ENCODE results near the gene ACTL10.

ACTL10 gene

DNA sequence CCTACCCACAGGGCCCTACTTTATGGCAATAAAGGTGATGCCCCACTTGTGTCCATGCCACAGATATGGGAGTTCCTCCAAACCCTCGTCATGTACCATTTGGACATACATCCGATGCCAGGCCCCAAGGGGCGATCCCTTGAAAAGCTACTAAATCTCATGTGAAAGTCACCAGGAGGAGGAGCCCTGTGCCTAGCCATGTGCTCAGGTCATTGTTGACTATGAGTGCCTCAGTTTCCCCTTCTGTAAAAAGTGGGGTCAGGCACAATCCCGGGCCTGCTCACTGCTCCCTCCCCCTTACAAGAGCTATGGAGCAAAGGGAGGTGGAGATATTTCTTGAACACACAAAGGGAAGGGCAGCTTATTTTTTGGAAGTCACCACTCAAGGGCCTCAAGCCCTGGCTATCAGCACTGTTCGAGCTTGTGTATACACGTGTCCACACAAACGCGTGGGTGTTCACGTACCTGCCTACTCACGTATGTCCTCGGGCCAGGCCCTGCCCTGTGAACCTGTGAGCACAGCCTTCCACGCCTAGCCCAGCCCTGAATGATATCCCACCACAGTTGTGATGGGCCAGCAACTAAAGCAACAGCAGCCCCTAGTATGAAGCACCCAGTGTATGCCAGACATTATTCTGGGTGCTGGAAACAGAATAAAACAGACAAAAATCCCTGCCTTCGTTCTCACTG, 1.9 kb downstream of the ACTL10 start:
- H3K27me3 ChIP-seq (ENCODE audit: insufficient read depth, low read length): peaks cover 19% of the 10 kb centered on the region
- H3K9me3 ChIP-seq (ENCODE audit: insufficient read depth, low read depth, low read length): no peaks in the 10 kb centered on the region
- no peak overlapping the region for H3K9ac ChIP-seq (ENCODE audit: low read depth, low read length)
- H3K27ac ChIP-seq (ENCODE audit: low read length): no peak overlapping the region
- H3K4me1 ChIP-seq (ENCODE audit: insufficient read depth, low read length): peaks cover 19% of the 10 kb centered on the region; the same call in 1 of the 2 replicates
- H3K36me3 ChIP-seq (ENCODE audit: insufficient read depth, low read depth, low read length): peaks cover 19% of the 10 kb centered on the region
- H3K4me3 ChIP-seq (ENCODE audit: low read length): no peak overlapping the region

DNA sequence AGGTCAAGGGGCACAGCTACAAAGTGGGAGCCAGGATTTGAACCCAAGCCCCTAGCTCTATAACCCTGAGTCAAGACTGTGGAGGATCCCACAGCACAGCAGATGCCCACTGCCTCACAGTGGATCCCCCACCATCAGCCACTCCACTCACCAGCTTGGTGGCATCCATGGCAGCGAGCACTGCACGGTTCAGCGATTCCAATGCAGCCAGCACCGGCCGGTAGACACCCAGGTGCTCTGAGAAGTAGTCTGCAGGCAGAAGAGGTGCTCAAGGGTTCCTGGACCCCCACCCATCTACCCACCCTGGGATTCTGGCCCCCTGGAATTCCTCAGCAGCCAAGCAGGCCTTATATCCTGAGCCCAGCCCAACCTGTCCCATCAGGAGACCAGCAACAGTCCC, 2.5 kb downstream of the ACTL10 start:
- Histone ChIP-seq H3K36me3 (ENCODE audit: insufficient read depth, low read depth, low read length) (peaks cover 19% of the 10 kb centered on the region), H3K27ac (ENCODE audit: low read length) (no peak overlapping the region), H3K9me3 (ENCODE audit: insufficient read depth, low read depth, low read length) (no peaks in the 10 kb centered on the region), H3K4me1 (ENCODE audit: insufficient read depth, low read length) (peaks cover 17% of the 10 kb centered on the region; the same call in 1 of the 2 replicates), H3K9ac (ENCODE audit: low read depth, low read length) (no peak overlapping the region), H3K4me3 (ENCODE audit: low read length) (no peak overlapping the region), H3K27me3 (ENCODE audit: insufficient read depth, low read length) (peaks cover 17% of the 10 kb centered on the region)

DNA sequence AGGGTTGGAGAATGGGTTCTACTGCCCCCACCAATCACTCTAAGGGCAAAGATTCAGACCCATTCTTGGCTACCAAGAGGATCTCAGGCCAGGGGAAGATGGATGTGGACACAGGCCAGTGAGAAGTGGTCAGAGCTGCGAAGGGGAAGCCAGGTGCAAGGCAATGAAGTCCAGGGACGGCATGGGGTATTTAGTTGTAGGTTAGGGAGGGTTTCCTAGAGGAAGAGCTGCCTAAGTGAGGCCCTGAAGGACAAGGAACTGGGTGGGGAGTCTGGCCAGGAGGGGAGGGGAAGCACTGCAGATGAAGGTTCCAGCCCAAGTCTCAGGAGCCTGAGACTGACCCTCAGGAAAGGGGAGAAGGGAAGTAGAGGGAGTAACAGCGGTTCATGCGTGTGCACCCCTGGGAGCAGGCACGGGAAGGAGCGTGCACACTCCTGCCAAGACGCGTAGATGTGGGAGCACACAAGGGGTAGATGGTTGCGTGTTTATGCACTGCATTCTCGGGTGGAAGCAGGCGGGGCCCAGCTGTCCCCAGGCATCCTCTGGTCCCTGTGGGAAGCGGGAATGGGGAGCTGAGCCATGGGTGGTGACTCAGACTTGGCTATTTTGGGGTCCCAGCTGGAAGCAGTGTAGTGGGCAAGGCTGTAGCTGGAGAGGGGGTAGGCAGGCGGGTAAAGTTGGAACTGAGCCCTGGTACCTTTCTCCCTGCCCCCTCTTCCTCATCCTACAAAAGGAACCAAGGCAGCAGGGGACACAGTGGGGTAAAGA, 3.3 kb downstream of the ACTL10 start:
- Histone ChIP-seq H3K27me3 (ENCODE audit: insufficient read depth, low read length) (peaks cover 8% of the 10 kb centered on the region), H3K9ac (ENCODE audit: low read depth, low read length) (no peak overlapping the region)

DNA sequence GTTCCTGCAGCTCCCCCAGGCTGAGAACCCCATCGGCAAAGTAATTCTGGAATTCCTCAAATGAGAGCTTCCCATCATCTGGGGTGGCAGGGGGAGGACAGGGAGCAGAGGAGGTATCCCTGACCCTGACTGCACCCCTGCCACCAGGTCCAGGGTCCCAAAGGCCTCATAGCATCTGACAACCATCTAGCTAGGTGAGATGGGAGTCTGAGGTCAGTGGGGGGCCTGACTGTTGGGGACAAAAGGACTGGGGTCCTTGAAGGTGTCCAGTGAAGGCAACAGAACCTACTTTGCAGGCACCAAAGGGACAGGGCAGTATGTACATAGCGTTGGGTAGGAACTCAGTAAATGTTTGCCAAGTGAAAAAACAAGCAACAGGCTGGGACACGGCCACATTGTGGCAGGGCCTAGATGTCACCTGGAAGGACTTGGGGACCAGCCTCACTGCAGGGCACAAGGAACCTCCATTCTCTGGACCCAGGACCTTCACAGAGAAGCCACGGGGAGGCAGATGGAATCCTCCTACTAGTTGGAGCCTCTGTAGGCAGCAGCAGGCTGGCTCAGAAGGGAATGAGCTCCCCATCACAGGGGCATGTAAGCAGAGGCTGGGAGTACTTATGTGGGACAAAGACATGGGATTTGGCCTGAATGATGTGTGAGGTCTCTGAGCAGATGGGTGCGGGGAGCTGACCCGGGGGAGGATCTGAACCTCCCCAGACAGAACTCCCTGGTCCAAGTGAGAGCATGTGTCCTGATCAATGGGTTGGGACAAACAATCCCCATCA, 4.2 kb downstream of the ACTL10 start:
- Histone ChIP-seq H3K4me3 (ENCODE audit: low read length) (no peak overlapping the region), H3K9ac (ENCODE audit: low read depth, low read length) (no peak overlapping the region), H3K27ac (ENCODE audit: low read length) (no peak overlapping the region), H3K9me3 (ENCODE audit: insufficient read depth, low read depth, low read length) (no peaks in the 10 kb centered on the region), H3K36me3 (ENCODE audit: insufficient read depth, low read depth, low read length) (peaks cover 19% of the 10 kb centered on the region), H3K4me1 (ENCODE audit: insufficient read depth, low read length) (peaks cover 22% of the 10 kb centered on the region), H3K27me3 (ENCODE audit: insufficient read depth, low read length) (peaks cover 8% of the 10 kb centered on the region)

More for the DNA sequence above, 3.3 kb downstream of the ACTL10 start:
- peaks cover 17% of the 10 kb centered on the region for H3K4me1 ChIP-seq (ENCODE audit: insufficient read depth, low read length)
- no peak overlapping the region for H3K27ac ChIP-seq (ENCODE audit: low read length)
- no peak overlapping the region for H3K4me3 ChIP-seq (ENCODE audit: low read length)
- H3K9me3 ChIP-seq (ENCODE audit: insufficient read depth, low read depth, low read length): no peaks in the 10 kb centered on the region
- peaks cover 19% of the 10 kb centered on the region for H3K36me3 ChIP-seq (ENCODE audit: insufficient read depth, low read depth, low read length)

DNA sequence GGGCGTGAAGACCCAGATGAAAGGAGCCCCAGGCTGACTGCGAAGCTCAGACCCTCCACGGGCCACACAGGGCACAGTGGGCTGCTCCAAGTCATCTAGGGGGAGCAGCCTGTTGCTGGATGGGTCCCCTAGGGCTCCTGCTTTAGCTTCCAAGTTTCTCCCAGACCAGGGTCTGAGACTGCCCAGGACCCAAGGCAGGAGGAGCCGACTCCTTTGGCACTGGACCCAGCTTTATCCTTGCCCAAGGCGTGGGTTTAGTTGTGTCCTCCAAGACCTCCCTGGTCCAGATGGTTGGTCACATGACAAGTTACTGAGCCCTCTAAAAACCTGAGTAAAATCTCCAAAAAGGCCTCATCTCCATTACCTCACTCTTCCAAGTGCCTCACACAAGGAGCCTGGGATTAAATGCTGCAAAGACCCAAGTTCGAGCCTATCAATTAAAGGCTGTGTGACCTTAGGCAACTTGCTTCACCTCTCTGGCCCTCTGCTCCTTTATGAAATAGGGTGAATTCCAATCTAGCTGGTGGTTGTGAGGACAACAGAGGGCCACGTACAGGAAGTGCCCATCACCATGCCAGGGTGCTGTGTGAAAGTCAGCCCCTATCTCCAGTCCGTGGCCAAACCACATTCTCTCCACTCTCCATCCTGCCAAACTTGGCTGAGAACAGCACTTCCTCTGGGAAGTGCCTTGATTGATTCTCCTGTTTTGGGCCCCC, 5.0 kb downstream of the ACTL10 start:
- H3K9ac ChIP-seq (ENCODE audit: low read depth, low read length): no peak overlapping the region
- H3K9me3 ChIP-seq (ENCODE audit: insufficient read depth, low read depth, low read length): no peaks in the 10 kb centered on the region
- H3K4me1 ChIP-seq (ENCODE audit: insufficient read depth, low read length): peaks cover 17% of the 10 kb centered on the region
- no peak overlapping the region for H3K4me3 ChIP-seq (ENCODE audit: low read length)
- H3K27me3 ChIP-seq (ENCODE audit: insufficient read depth, low read length): peaks cover 8% of the 10 kb centered on the region
- peaks cover 25% of the 10 kb centered on the region for H3K36me3 ChIP-seq (ENCODE audit: insufficient read depth, low read depth, low read length)
- H3K27ac ChIP-seq (ENCODE audit: low read length): no peak overlapping the region

DNA sequence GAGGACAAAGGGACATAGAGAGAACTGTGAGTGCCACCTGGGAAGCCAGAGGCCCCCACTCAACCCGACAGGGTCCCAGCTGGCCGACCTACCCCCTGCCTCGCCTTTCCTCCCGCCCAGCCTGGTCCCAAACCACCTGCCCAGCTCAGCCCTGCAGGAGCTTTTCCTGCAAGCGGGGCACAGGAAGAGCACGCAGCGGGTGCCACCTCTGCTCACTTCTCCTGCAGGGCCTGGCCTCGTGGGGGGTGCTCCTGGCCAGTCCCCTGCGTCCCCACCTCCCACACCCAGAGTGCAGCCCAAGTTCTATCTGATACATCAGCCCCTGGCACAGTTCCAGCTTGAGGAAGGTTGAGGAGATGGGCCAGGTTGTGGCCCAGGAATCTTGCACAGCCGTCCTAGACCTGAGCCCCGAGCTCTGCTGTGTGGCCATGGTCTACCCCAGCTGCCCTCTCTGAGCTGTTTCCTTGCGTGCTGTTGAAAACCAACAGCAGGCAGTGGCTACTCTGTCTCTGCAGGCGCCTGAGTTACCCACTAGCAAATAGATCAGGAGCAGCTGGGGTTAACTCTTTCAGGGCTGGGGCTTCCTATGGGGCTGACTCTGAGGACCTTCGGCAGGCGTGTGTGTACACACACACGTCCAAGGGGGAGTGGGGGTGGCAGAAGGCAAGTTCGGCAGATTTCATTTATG, 5.8 kb downstream of the ACTL10 start:
- Histone ChIP-seq H3K27me3 (ENCODE audit: insufficient read depth, low read length) (peaks cover 4% of the 10 kb centered on the region), H3K9ac (ENCODE audit: low read depth, low read length) (no peak overlapping the region; the same call in 1 of the 2 replicates), H3K36me3 (ENCODE audit: insufficient read depth, low read depth, low read length) (peaks cover 33% of the 10 kb centered on the region), H3K27ac (ENCODE audit: low read length) (no peak overlapping the region), H3K4me3 (ENCODE audit: low read length) (peak overlapping the region; percentile 84), H3K4me1 (ENCODE audit: insufficient read depth, low read length) (peaks cover 17% of the 10 kb centered on the region), H3K9me3 (ENCODE audit: insufficient read depth, low read depth, low read length) (no peaks in the 10 kb centered on the region)

DNA sequence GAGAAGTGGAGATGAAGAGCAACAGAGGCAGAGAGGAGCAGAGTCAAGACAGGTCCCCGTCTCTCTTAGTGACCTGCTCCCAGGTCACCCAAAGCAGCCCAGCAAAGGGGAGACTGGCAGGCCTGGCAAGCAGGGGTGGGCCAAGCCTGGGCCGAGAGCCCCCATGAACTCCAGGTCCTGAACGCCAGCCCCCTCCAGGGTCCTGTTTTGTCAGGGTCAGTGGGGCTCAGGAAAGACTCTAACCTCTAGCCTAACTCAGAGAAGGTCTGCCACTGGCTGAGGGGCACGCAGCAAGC, 6.3 kb downstream of the ACTL10 start:
- peaks cover 38% of the 10 kb centered on the region for H3K36me3 ChIP-seq (ENCODE audit: insufficient read depth, low read depth, low read length)
- H3K9me3 ChIP-seq (ENCODE audit: insufficient read depth, low read depth, low read length): no peaks in the 10 kb centered on the region
- no peak overlapping the region for H3K27ac ChIP-seq (ENCODE audit: low read length)
- H3K4me1 ChIP-seq (ENCODE audit: insufficient read depth, low read length): peaks cover 17% of the 10 kb centered on the region
- H3K9ac ChIP-seq (ENCODE audit: low read depth, low read length): peak overlapping the region; percentile 73; the same call in 1 of the 2 replicates
- H3K27me3 ChIP-seq (ENCODE audit: insufficient read depth, low read length): no peaks in the 10 kb centered on the region; the same call in 1 of the 2 replicates
- H3K4me3 ChIP-seq (ENCODE audit: low read length): peak overlapping the region; percentile 84

DNA sequence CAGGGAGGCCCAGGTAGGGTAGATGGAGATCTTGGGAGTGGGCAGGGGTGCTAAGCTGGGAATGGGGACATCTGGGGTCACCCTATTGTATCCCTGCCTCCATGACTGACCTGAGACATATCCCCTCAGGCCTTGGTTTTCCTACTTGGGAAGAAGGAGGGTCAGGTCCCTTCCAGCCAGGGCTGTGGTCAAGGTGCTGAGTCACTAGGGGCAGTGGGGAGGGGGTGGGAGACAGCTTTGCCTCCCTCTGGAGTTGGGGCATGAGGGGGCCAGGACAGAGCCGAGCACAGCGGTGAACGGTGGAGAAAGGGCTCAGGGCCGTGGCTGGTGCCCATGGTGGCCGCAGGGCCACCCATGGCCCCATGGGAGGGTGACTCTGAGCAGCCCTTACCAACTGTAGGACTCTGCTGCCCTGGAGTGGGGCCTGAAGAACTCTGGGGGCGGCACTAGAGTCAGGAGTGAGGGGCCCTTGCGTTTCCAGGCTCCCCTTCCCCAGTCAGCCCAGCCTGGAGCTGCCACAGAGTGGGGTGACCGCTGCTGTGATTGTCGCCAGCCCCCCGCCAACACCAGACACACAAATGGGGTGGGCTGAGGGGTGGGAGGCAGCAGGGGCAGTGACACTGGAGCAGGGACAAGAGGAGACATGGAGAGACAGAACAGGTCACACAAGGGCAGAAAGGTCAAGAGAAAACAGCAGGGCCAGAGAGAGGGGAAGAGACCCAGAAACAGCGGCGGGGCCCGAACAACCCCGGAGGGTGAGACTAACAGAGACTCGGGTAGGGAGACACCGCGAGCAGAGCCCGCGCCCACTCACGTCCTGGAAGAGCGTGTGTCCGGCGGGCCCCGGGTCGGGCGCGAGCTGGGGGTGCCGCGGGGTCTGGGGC, 6.9 kb downstream of the ACTL10 start:
- peak overlapping the region; percentile 28 for H3K27ac ChIP-seq (ENCODE audit: low read length)
- H3K9ac ChIP-seq (ENCODE audit: low read depth, low read length): peak overlapping the region; percentile 73
- H3K4me1 ChIP-seq (ENCODE audit: insufficient read depth, low read length): peaks cover 17% of the 10 kb centered on the region
- peaks cover 42% of the 10 kb centered on the region for H3K36me3 ChIP-seq (ENCODE audit: insufficient read depth, low read depth, low read length)
- no peaks in the 10 kb centered on the region for H3K27me3 ChIP-seq (ENCODE audit: insufficient read depth, low read length)
- H3K4me3 ChIP-seq (ENCODE audit: low read length): peak overlapping the region; percentile 84
- no peaks in the 10 kb centered on the region for H3K9me3 ChIP-seq (ENCODE audit: insufficient read depth, low read depth, low read length)

DNA sequence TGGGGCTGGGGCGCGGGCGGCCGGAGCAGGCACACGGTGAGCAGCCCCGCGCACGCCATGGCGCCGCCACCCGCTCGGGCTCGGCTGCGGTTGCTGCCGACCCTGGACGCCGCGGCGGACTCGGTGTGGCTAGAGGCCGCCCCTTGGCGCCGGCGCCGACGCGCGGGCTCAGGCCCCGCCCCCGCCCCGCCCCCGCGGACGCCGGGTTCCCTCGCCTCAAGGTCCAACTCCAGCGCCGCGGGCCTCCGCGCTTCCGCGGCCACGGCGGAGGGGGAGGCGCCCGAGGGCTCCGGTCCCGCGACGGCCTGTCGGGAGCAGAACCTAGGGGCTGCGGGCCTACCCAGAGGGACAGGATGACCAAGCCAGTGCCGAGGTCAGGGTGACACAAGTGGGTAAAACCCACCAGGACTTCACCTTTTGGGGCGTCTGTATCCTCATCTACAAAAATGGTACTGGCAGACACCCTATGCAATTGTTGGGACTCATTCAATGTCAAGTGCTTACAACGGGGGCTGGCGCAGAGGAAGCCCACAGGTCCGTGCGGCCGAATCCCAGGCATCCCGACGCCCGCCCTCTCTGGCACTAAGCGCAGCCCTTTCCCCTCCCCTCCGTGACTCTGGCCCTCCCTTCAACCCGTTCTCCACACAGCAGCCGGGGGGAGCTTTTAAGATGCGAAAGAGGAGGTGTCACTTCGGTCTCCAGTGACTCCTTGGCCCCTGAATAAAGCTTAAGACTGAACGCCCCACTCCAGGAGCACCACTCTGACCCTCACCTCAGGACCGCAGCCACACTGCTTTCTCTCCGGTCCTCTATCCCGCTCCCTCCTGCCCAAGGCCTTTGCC, 7.8 kb downstream of the ACTL10 start, which contains the start of gene NECAB3:
NECAB3 (minus strand) TSS at position 135 of the 842 bp plus-strand sequence; CDS start at position 59, 76 bp downstream.
- peak within 1 kb of the TSS; percentile 28 for H3K27ac ChIP-seq (ENCODE audit: low read length)
- peak within 1 kb of the TSS; percentile 80 for H3K9ac ChIP-seq (ENCODE audit: low read depth, low read length)
- H3K36me3 ChIP-seq (ENCODE audit: insufficient read depth, low read depth, low read length): peaks cover 45% of the 10 kb centered on the region
- H3K4me1 ChIP-seq (ENCODE audit: insufficient read depth, low read length): peaks cover 17% of the 10 kb centered on the region
- H3K9me3 ChIP-seq (ENCODE audit: insufficient read depth, low read depth, low read length): no peaks in the 10 kb centered on the region
- no peaks in the 10 kb centered on the region for H3K27me3 ChIP-seq (ENCODE audit: insufficient read depth, low read length)
- H3K4me3 ChIP-seq (ENCODE audit: low read length): peak within 1 kb of the TSS; percentile 84

Measured in iPS-20b (cell line).